GM12878 (cell line): ENCODE measurements around the gene ADAMTS17. TPM values are rescaled to one million over a fixed set of nuclear protein-coding genes. Genes with fewer than 3 reads are reported as not detected.

Experiments used
- ATAC-seq: fragments of 200-7000 bp; cut with Tn5 transposase; 3 replicates; pipeline ENCODE4 v1.9.1; 2020; ENCODE audit warnings: mild to moderate bottlenecking, moderate library complexity
- BruUV-seq: library from RNA; stranded (reverse); fragments of 400-500 nt; replicated peaks from 2 replicates; lab custom pipeline; 2021; lab: Mats Ljungman, UMichigan
- CTCF ChIA-PET: fragments of 300-600 bp; sonication (Branson Sonifier 250); formaldehyde crosslinking; extraction: SDS; loops from one replicate; lab custom pipeline; 2021; ENCODE audit warnings: inconsistent platforms; lab: Yijun Ruan, JAX
- POLR2A ChIA-PET: fragments of 350-600 bp; formaldehyde crosslinking; extraction: SDS; loops from one replicate; lab custom pipeline; 2021; ENCODE audit warnings: inconsistent platforms; lab: Charles Lee
- RAD21 ChIA-PET: fragments of 300-600 bp; sonication (Branson Sonifier 250); formaldehyde crosslinking; loops from one replicate; lab custom pipeline; 2023; ENCODE audit warnings: antibody characterized with exemption; ENCODE audit not compliant: unreplicated experiment; lab: Charles Lee
- SMC1A ChIA-PET: fragments of 300-600 bp; sonication (Branson Sonifier 250); formaldehyde crosslinking; loops from one replicate; lab custom pipeline; 2023; ENCODE audit not compliant: unreplicated experiment, uncharacterized antibody; lab: Charles Lee
- DNase-seq: peaks from one replicate; pipeline ENCODE4 v3.0.0-alpha.2; 2011; ENCODE audit warnings: low read depth, low spot score
- FAIRE-seq: peaks from 3 replicates; lab custom pipeline; 2011; peaks lifted over from hg19 to GRCh38; lab: Jason Lieb, UNC
- H2AFZ ChIP-seq: 2 replicates; pipeline ENCODE4 v1.6.0; 2011; ENCODE audit warnings: low read depth, low read length, control low read depth; ENCODE audit not compliant: control insufficient read depth
- H3K27ac ChIP-seq: 2 replicates; pipeline ENCODE4 v1.5.1; 2011; ENCODE audit warnings: control low read depth; ENCODE audit not compliant: control insufficient read depth, insufficient read depth
- H3K27me3 ChIP-seq, 2 experiments: replicated peaks in 1 of 2; 2 replicates each; pipeline versions ENCODE4 v1.6.0 to v1.6.1; 2011; ENCODE audit warnings: low read length in 1 of 2; ENCODE audit not compliant: control insufficient read depth in 2 of 2, insufficient read depth in 2 of 2
- H3K36me3 ChIP-seq, 2 experiments: 2 replicates each; pipeline ENCODE4 v1.5.1; 2011; ENCODE audit warnings: low read length in 1 of 2; ENCODE audit not compliant: control insufficient read depth in 2 of 2, insufficient read depth in 2 of 2
- H3K4me1 ChIP-seq: 2 replicates; pipeline ENCODE4 v1.6.1; 2011; ENCODE audit warnings: mild to moderate bottlenecking, low read length, moderate library complexity, mixed read lengths; ENCODE audit not compliant: control insufficient read depth, insufficient read depth
- H3K4me2 ChIP-seq: 2 replicates; pipeline ENCODE4 v1.6.0; 2011; ENCODE audit warnings: control low read depth; ENCODE audit not compliant: control insufficient read depth, insufficient read depth
- H3K4me3 ChIP-seq: fragments of 200-600 bp; sonication (generic); 2 replicates; pipeline ENCODE4 v1.5.1; 2016
- H3K79me2 ChIP-seq: 2 replicates; pipeline ENCODE4 v1.6.0; 2011; ENCODE audit warnings: low read length; ENCODE audit not compliant: control insufficient read depth, insufficient read depth
- H3K9ac ChIP-seq: 2 replicates; pipeline ENCODE4 v1.8.0; 2011; ENCODE audit warnings: low read length, control low read depth, mixed read lengths; ENCODE audit not compliant: control insufficient read depth, insufficient read depth
- H3K9me3 ChIP-seq: replicated peaks from 3 replicates; pipeline ENCODE4 v1.5.1; 2011; ENCODE audit warnings: mild to moderate bottlenecking, low read length; ENCODE audit not compliant: control insufficient read depth, insufficient read depth
- H4K20me1 ChIP-seq: 2 replicates; pipeline ENCODE4 v1.6.0; 2011; ENCODE audit not compliant: control insufficient read depth, insufficient read depth
- E2F4 ChIP-seq: IDR thresholded peaks from 2 replicates; pipeline ENCODE4 v1.6.1; 2012; ENCODE audit warnings: low read depth, low read length, improper control_type of control experiment
- FOS ChIP-seq: IDR thresholded peaks from 3 replicates; pipeline ENCODE4 v1.6.1; 2011; ENCODE audit warnings: borderline replicate concordance; ENCODE audit not compliant: insufficient read length; ENCODE audit errors: extremely low read depth
- HSF1 ChIP-seq: fragments of 150-350 bp; IDR thresholded peaks from 2 replicates; pipeline ENCODE4 v1.6.1; 2014; ENCODE audit warnings: mild to moderate bottlenecking, low read depth, low read length
- IKZF1 ChIP-seq: fragments of 450-650 bp; conservative IDR thresholded peaks from 2 replicates; pipeline ENCODE4 v1.6.1; 2017; ENCODE audit warnings: antibody characterized with exemption, mild to moderate bottlenecking
- IRF3 ChIP-seq: fragments of 450-650 bp; IDR thresholded peaks from 2 replicates; pipeline ENCODE4 v1.6.1; 2014; ENCODE audit warnings: mild to moderate bottlenecking
- KDM1A ChIP-seq: fragments of 200-600 bp; sonication (generic); IDR thresholded peaks from 2 replicates; pipeline ENCODE4 v1.6.1; 2016; ENCODE audit warnings: borderline replicate concordance
- LARP7 ChIP-seq: fragments of 450-650 bp; IDR thresholded peaks from 2 replicates; pipeline ENCODE4 v1.6.1; 2017; ENCODE audit warnings: mild to moderate bottlenecking
- MYB ChIP-seq: fragments of 150-350 bp; IDR thresholded peaks from 2 replicates; pipeline ENCODE4 v1.6.1; 2014; ENCODE audit warnings: mild to moderate bottlenecking, low read depth, low read length, borderline replicate concordance
- NR2F1 ChIP-seq: fragments of 450-650 bp; conservative IDR thresholded peaks from 2 replicates; pipeline ENCODE4 v1.6.1; 2017; ENCODE audit warnings: mild to moderate bottlenecking
- PAX8 ChIP-seq: fragments of 450-650 bp; IDR thresholded peaks from 2 replicates; pipeline ENCODE4 v1.6.1; 2017; ENCODE audit warnings: mild to moderate bottlenecking, moderate library complexity
- TCF12 ChIP-seq: IDR thresholded peaks from 2 replicates; pipeline ENCODE4 v1.6.1; 2011; ENCODE audit warnings: low read depth, mild to moderate bottlenecking, low read length
- YBX1 ChIP-seq: fragments of 450-650 bp; IDR thresholded peaks from 2 replicates; pipeline ENCODE4 v1.6.1; 2016; ENCODE audit warnings: antibody characterized with exemption
- WGBS: methylation state at CpG from one replicate; pipeline ENCODE4 v1.1.6; 2016; ENCODE audit warnings: low lambda C conversion rate; ENCODE audit not compliant: insufficient replicate concordance, insufficient coverage; ENCODE audit errors: missing lambda C conversion rate; 5-methylcytosine and 5-hydroxymethylcytosine counted together
- in situ Hi-C: fragments of 300-500 bp; cut with MboI; formaldehyde crosslinking; loops from 9 replicates; pipeline ENCODE4 v1.14.3; 2018; ENCODE audit warnings: mixed read lengths
- intact Hi-C: fragments of 100-400 bp; cut with micrococcal nuclease; formaldehyde crosslinking; loops from one replicate; pipeline ENCODE4 v1.14.2; 2022; ENCODE audit not compliant: unreplicated experiment
- polyA plus RNA-seq, 11 experiments: library from polyadenylated mRNA; depleted of rRNA in 4 of 11; unstranded in 6 of 11; stranded (reverse) in 5 of 11; fragments of >200 nt; fragmentation: Nextera tagmentation in 4 of 11; fragmentation: Illumina TruSeq in 1 of 11; extraction: Ambion mirVana in 4 of 11; extraction: Trizol in 1 of 11; gene quantifications; 1 replicate in 1 of 11; 2 replicates in 10 of 11; pipeline versions ENCODE4 v1.2.1 to v1.2.3, GENCODE V29; 2011 to 2016; ENCODE audit warnings: inconsistent platforms in 2 of 11, missing spikeins in 2 of 11, low read depth in 1 of 11
- total RNA-seq, 4 experiments: library from RNA; depleted of rRNA in 3 of 4; stranded (reverse); fragments of >200 nt in 3 of 4; fragmentation: Illumina TruSeq in 1 of 4; extraction: Trizol in 1 of 4; gene quantifications; 2 replicates each; pipeline versions ENCODE4 v1.2.1 to v1.2.3, GENCODE V29; 2013 to 2021

The ADAMTS17 gene
- total and polyA plus RNA-seq, 10 of the 15 experiments (the other 5 are each of a cell fraction or from before 2014, with no cell fraction given) = 0.04 to 0.50 (median 0.10) TPM; not detected in 4

GRCh38 chr15:100373120-100373896 lies 31.5 kb upstream of the ADAMTS17 start:
- H3K9me3 ChIP-seq = no peaks in the 10 kb centered on the region; the same call in 2 of the 3 replicates
- no peaks in the 10 kb centered on the region for H4K20me1 ChIP-seq
- no peak overlapping the region for H3K9ac ChIP-seq
- H3K4me2 ChIP-seq = no peak overlapping the region
- ATAC-seq (no peak), DNase-seq (no peak), FAIRE-seq (no peak)
- H3K27ac ChIP-seq = no peak overlapping the region
- POLR2A ChIA-PET = no interaction called here
- no peaks in the 10 kb centered on the region for H3K27me3 ChIP-seq
- no peaks in the 10 kb centered on the region for H3K79me2 ChIP-seq
- in situ Hi-C loops (no loop called here), intact Hi-C loops (no loop called here)
- no peak overlapping the region for H2AFZ ChIP-seq
- H3K4me3 ChIP-seq = no peak overlapping the region
- SMC1A ChIA-PET = no interaction called here
- no peaks in the 10 kb centered on the region for H3K36me3 ChIP-seq
- WGBS = 42% methylated on average over 41 of the region's 82 CpGs
- H3K4me1 ChIP-seq = no peaks in the 10 kb centered on the region
- no peak for TF ChIP-seq YBX1
- TF ChIP-seq PAX8 = no peak
- TF ChIP-seq E2F4 = no peak
- no peak for TF ChIP-seq LARP7
- TF ChIP-seq IKZF1 = no peak
- TF ChIP-seq TCF12 = no peak
- no peak for TF ChIP-seq NR2F1
- no peak for TF ChIP-seq HSF1
- no peak for TF ChIP-seq MYB
- TF ChIP-seq KDM1A = no peak
- TF ChIP-seq FOS = no peak
- no peak for TF ChIP-seq IRF3
- CTCF ChIA-PET = no interaction called here
- RAD21 ChIA-PET = no interaction called here
- BruUV-seq = no TSS peak
